B cell (primary cell): ENCODE measurements around the gene ZNF286A. TPM values are rescaled to one million over a fixed set of nuclear protein-coding genes. Genes with fewer than 3 reads are reported as not detected.
"Not testable (repeated sequence)": the region's sequence is repeated elsewhere in the genome, so short reads cannot be mapped to it uniquely, and the experiment has no call there.

Experiments used
- ATAC-seq: fragments of 200-7000 bp; cut with Tn5 transposase; one replicate; pipeline ENCODE4 v1.10.0; 2021; ENCODE audit warnings: low read depth, mild to moderate bottlenecking, moderate number of reproducible peaks, moderate library complexity
- CTCF ChIA-PET: fragments of 350-600 bp; sonication (Branson Sonifier 250); formaldehyde crosslinking; loops from one replicate; lab custom pipeline; 2021; ENCODE audit warnings: antibody characterized with exemption, inconsistent platforms; lab: Charles Lee
- POLR2A ChIA-PET: fragments of 350-600 bp; sonication (Branson Sonifier 250); formaldehyde crosslinking; loops from one replicate; lab custom pipeline; 2021; ENCODE audit warnings: antibody characterized with exemption; lab: Charles Lee
- DNase-seq: peaks from one replicate; pipeline ENCODE4 v3.0.0; 2013
- H2AFZ ChIP-seq: 2 replicates; pipeline ENCODE4 v1.6.1; 2012; ENCODE audit warnings: mild to moderate bottlenecking, low read depth, low read length; ENCODE audit not compliant: insufficient read depth, poor library complexity, severe bottlenecking
- H3K27ac ChIP-seq, 2 donors: 1 replicate in 1 of 2; 2 replicates in 1 of 2; pipeline ENCODE4 v1.5.1; 2012 to 2013; ENCODE audit warnings: low read length in 2 of 2, mild to moderate bottlenecking in 2 of 2, moderate library complexity in 1 of 2
- H3K27me3 ChIP-seq, 4 experiments: fragments of 200-600 bp in 1 of 4; sonication (generic) in 1 of 4; replicated peaks in 1 of 4; 1 replicate in 2 of 4; 2 replicates in 2 of 4; pipeline versions ENCODE4 v1.6.1 to v1.7.0; 2013 to 2016; ENCODE audit warnings: low read length in 3 of 4, mild to moderate bottlenecking in 2 of 4, mixed read lengths in 1 of 4, moderate library complexity in 1 of 4; ENCODE audit not compliant: insufficient read depth in 4 of 4, control insufficient read depth in 3 of 4; ENCODE audit errors: control extremely low read depth in 1 of 4
- H3K36me3 ChIP-seq, 2 experiments: replicated peaks in 1 of 2; 1 replicate in 1 of 2; 2 replicates in 1 of 2; pipeline versions ENCODE4 v1.6.1 to v1.7.1; 2013; ENCODE audit warnings: low read length in 1 of 2; ENCODE audit not compliant: insufficient read depth in 2 of 2, control insufficient read depth in 1 of 2; ENCODE audit errors: control extremely low read depth in 1 of 2, extremely low read depth in 1 of 2
- H3K4me1 ChIP-seq, 2 donors: fragments of 200-600 bp in 1 of 2; sonication (generic) in 1 of 2; 1 replicate in 1 of 2; 2 replicates in 1 of 2; pipeline versions ENCODE4 v1.5.1 to v1.6.1; 2013 to 2017; ENCODE audit warnings: low read length in 2 of 2; ENCODE audit not compliant: control insufficient read depth in 2 of 2, insufficient read depth in 2 of 2
- H3K4me2 ChIP-seq: replicated peaks from 2 replicates; pipeline ENCODE3; 2012; ENCODE audit warnings: mild to moderate bottlenecking, low read depth, low read length; ENCODE audit not compliant: poor library complexity, severe bottlenecking
- H3K4me3 ChIP-seq, 5 experiments: fragments of 200-600 bp in 1 of 5; sonication (generic) in 1 of 5; 1 replicate in 3 of 5; 2 replicates in 2 of 5; pipeline versions ENCODE4 v1.5.1 to v1.7.0; 2011 to 2016; ENCODE audit warnings: low read length in 4 of 5, mild to moderate bottlenecking in 4 of 5, low read depth in 2 of 5, control low read depth in 1 of 5, moderate library complexity in 1 of 5; ENCODE audit not compliant: insufficient read depth in 1 of 5; ENCODE audit errors: control extremely low read depth in 1 of 5, extremely low read depth in 1 of 5
- H3K79me2 ChIP-seq: fragments of 200-600 bp; sonication (generic); one replicate; pipeline ENCODE4 v1.6.0; 2016; ENCODE audit warnings: low read length; ENCODE audit not compliant: control insufficient read depth, insufficient read depth
- H3K9ac ChIP-seq: fragments of 200-600 bp; sonication (generic); 2 replicates; pipeline ENCODE4 v1.6.1; 2017; ENCODE audit warnings: mild to moderate bottlenecking, low read length, moderate library complexity
- H3K9me3 ChIP-seq, 3 donors: one replicate each; pipeline versions ENCODE4 v1.6.1 to v1.7.1; 2013; ENCODE audit warnings: low read length in 2 of 3; ENCODE audit not compliant: control insufficient read depth in 2 of 3, insufficient read depth in 1 of 3; ENCODE audit errors: control extremely low read depth in 1 of 3
- H4K20me1 ChIP-seq: 2 replicates; pipeline ENCODE4 v1.6.0; 2012; ENCODE audit warnings: mild to moderate bottlenecking, low read length; ENCODE audit not compliant: insufficient read depth, control insufficient read depth, poor library complexity, severe bottlenecking
- H3K27ac Mint-ChIP-seq: one replicate; pipeline ENCODE4 v1.8.0; 2021; ENCODE audit warnings: mixed read lengths
- H3K27me3 Mint-ChIP-seq: one replicate; pipeline ENCODE4 v1.8.0; 2021; ENCODE audit warnings: mixed read lengths
- H3K4me1 Mint-ChIP-seq: one replicate; pipeline ENCODE4 v1.8.0; 2021; ENCODE audit warnings: mixed read lengths
- H3K4me3 Mint-ChIP-seq: one replicate; pipeline ENCODE4 v1.8.0; 2021; ENCODE audit warnings: mixed read lengths
- H3K9me3 Mint-ChIP-seq: one replicate; pipeline ENCODE4 v1.8.0; 2022; ENCODE audit warnings: mixed read lengths; ENCODE audit not compliant: insufficient read depth
- EZH2 ChIP-seq: IDR thresholded peaks from 2 replicates; pipeline ENCODE4 v1.6.1; 2012; ENCODE audit warnings: borderline replicate concordance, low read depth, mild to moderate bottlenecking, moderate library complexity, low read length; ENCODE audit not compliant: insufficient read depth, poor library complexity, severe bottlenecking
- WGBS: methylation state at CpG from one replicate; pipeline ENCODE4 v1.1.5; 2013; ENCODE audit warnings: missing lambda C conversion rate; ENCODE audit not compliant: insufficient coverage; 5-methylcytosine and 5-hydroxymethylcytosine counted together
- intact Hi-C: fragments of 100-400 bp; cut with micrococcal nuclease; formaldehyde crosslinking; loops from one replicate; pipeline ENCODE4 v1.10.0; 2022
- polyA minus RNA-seq: library from RNA; depleted of rRNA, polyadenylated mRNA; stranded (reverse); fragments of >200 nt; gene quantifications from 2 replicates; pipeline ENCODE4 v1.2.3, GENCODE V29; 2012
- polyA plus RNA-seq: library from polyadenylated mRNA; depleted of rRNA; stranded (reverse); fragments of >200 nt; gene quantifications from 2 replicates; pipeline ENCODE4 v1.2.3, GENCODE V29; 2012
- total RNA-seq, 2 donors: library from RNA; stranded (reverse); fragments of 120-200 nt in 1 of 2; gene quantifications; 1 replicate in 1 of 2; 2 replicates in 1 of 2; pipeline versions ENCODE4 v1.2.3 to v1.2.4, GENCODE V29; 2013 to 2022
- TF ChIP-seq, protein P1 (sequence below): fragments of 200-600 bp; IDR thresholded peaks from one replicate; pipeline ENCODE4 v1.8.0; 2022; ENCODE audit warnings: antibody characterized with exemption, mild to moderate bottlenecking

The ZNF286A gene
- total RNA-seq (30.4 and 31.2 TPM in 2 replicates), polyA plus RNA-seq (7.0 and 11.6 TPM in 2 replicates), polyA minus RNA-seq (9.6 and 11.1 TPM in 2 replicates)
- total RNA-seq (2013) = 20.1 TPM

DNA sequence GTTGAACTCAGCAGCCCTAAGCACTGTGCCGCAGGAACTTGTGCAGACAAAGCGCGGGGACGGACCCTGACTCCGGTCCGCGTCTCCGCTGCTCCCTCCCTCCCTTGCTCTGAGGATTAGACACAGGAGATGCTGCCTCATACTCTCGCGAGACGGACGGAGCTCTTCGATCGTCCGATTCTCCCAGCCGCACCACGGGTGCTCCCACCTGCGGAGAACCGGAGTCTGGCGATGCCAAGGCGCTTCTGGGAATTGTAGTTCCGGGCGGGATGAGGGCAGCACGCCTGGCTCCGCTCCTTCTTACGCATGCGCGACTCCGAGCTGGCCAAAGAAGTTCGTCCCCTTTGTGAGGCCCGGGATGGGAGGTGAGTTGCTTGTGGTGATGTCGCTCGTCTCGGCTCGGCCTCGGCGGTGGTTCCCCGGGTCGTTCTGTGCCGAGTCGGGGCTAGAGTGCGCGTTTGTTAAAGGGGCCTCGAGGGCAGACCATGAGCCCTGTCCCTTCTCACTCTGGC is at the start of gene ZNF286A:
TSS of gene ZNF286A (plus strand) at position 340 of the 512 bp plus-strand sequence. CDS start 578 bp downstream, outside the sequence.
- Histone ChIP-seq H2AFZ (peak within 1 kb of the TSS; percentile 73), H3K9ac (peak within 1 kb of the TSS; percentile 74), H3K4me2 (peak within 1 kb of the TSS; percentile 58), H3K27ac (peak within 1 kb of the TSS; percentile 35 to 67), H3K4me3 (peak within 1 kb of the TSS; percentile 15 to 71 (median 59))
- ATAC-seq = peak; percentile 96
- H3K4me1 ChIP-seq, H4K20me1 ChIP-seq, H3K9me3 Mint-ChIP-seq, H3K27me3 Mint-ChIP-seq, intact Hi-C loops, H3K27me3 ChIP-seq, CTCF ChIA-PET, H3K36me3 ChIP-seq, H3K79me2 ChIP-seq, H3K9me3 ChIP-seq, POLR2A ChIA-PET: not testable (repeated sequence)
- H3K4me3 Mint-ChIP-seq = peak within 1 kb of the TSS; percentile 98
- WGBS = under 1% methylated on average over 31 of the region's 44 CpGs
- peak within 1 kb of the TSS; percentile 95 for H3K27ac Mint-ChIP-seq
- H3K4me1 Mint-ChIP-seq = peaks cover 11% of the 10 kb centered on the region
- peak; percentile 97 for DNase-seq

DNA sequence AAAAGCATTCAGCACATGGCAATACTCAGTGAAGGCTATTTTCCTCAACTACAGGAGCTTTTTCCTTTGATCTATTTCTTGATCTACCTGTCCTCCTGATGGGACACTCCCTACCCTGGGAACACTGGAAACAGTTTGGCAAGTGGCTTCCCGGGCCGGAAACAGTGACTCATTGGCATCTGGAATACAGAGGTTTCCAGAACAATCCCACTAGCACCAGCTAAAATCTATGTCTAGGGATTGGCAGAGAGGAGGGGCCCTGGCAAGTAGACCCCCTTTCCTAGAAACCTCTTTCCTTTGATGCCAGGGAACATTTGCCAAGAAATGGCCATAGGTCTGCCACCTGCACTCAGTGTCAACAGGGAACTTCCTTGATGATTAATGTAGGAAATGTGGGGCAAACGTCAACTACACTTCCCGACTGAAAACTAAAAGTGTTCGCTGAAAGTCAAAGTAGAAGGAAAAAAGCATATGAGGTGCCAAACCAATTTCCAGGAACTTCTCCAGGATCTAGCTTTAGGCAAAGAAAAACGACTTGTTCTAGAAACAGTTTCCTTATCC is 49.6 kb upstream of the ZNF286A start:
- TF ChIP-seq, protein P1, sequence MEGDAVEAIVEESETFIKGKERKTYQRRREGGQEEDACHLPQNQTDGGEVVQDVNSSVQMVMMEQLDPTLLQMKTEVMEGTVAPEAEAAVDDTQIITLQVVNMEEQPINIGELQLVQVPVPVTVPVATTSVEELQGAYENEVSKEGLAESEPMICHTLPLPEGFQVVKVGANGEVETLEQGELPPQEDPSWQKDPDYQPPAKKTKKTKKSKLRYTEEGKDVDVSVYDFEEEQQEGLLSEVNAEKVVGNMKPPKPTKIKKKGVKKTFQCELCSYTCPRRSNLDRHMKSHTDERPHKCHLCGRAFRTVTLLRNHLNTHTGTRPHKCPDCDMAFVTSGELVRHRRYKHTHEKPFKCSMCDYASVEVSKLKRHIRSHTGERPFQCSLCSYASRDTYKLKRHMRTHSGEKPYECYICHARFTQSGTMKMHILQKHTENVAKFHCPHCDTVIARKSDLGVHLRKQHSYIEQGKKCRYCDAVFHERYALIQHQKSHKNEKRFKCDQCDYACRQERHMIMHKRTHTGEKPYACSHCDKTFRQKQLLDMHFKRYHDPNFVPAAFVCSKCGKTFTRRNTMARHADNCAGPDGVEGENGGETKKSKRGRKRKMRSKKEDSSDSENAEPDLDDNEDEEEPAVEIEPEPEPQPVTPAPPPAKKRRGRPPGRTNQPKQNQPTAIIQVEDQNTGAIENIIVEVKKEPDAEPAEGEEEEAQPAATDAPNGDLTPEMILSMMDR = no peak
- TF ChIP-seq EZH2 = no peak
- Histone ChIP-seq H2AFZ (no peak overlapping the region), H4K20me1 (no peaks in the 10 kb centered on the region), H3K9ac (no peak overlapping the region), H3K4me2 (no peak overlapping the region), H3K4me1 (no peaks in the 10 kb centered on the region), H3K4me3 (no peak overlapping the region), H3K79me2 (no peaks in the 10 kb centered on the region), H3K27ac (no peak overlapping the region), H3K36me3 (no peaks in the 10 kb centered on the region), H3K27me3 (no peaks in the 10 kb centered on the region), H3K9me3 (no peaks in the 10 kb centered on the region)
- Mint-ChIP-seq H3K27me3 (no peaks in the 10 kb centered on the region), H3K4me1 (peaks cover 4% of the 10 kb centered on the region), H3K4me3 (no peak overlapping the region), H3K27ac (no peak overlapping the region), H3K9me3 (no peaks in the 10 kb centered on the region)
- POLR2A ChIA-PET = no interaction called here
- 46% methylated on average over 4 of the region's 6 CpGs for WGBS
- ATAC-seq = no peak
- intact Hi-C loops = no loop called here
- CTCF ChIA-PET = no interaction called here
- DNase-seq = no peak
